Left ventricle myocardium inferior (tissue), 1 donor: ENCODE data around the gene STXBP3. TPM values are rescaled to one million over a fixed set of nuclear protein-coding genes. Genes with fewer than 3 reads are reported as not detected.

Experiments used
- DNase-seq: peaks from one replicate; pipeline ENCODE4 v3.0.0-alpha.2; 2020
- H3K27ac ChIP-seq: fragments of 200-600 bp; replicated peaks from 2 replicates; pipeline ENCODE4 v1.8.0; 2021
- H3K27me3 ChIP-seq: fragments of 200-600 bp; 2 replicates; pipeline ENCODE4 v1.8.0; 2021; ENCODE audit warnings: low read depth
- H3K36me3 ChIP-seq: fragments of 200-600 bp; 2 replicates; pipeline ENCODE4 v1.8.0; 2021
- H3K4me1 ChIP-seq: fragments of 200-600 bp; 2 replicates; pipeline ENCODE4 v1.8.0; 2021
- H3K4me3 ChIP-seq: fragments of 200-600 bp; 2 replicates; pipeline ENCODE4 v1.8.0; 2021; ENCODE audit warnings: mild to moderate bottlenecking, moderate library complexity
- H3K9me3 ChIP-seq: fragments of 200-600 bp; replicated peaks from 2 replicates; pipeline ENCODE4 v1.8.0; 2021
- CTCF ChIP-seq: fragments of 200-600 bp; IDR thresholded peaks from 2 replicates; pipeline ENCODE4 v1.8.0; 2021; ENCODE audit warnings: antibody characterized with exemption, mild to moderate bottlenecking, borderline replicate concordance
- intact Hi-C: fragments of 100-400 bp; cut with micrococcal nuclease; formaldehyde crosslinking; loops from one replicate; pipeline ENCODE4 v1.11.0; 2022
- total RNA-seq: library from RNA; stranded (reverse); fragmentation: NEBNext Ultra II Directional; extraction: Animal tissue kit (Norgen Biotek cat#: 25700); gene quantifications from one replicate; pipeline ENCODE4 v1.2.1, GENCODE V29; 2021
- donor health status: DM: no; HTN: yes; CAD: no; lungs with severe emphysema.

Gene STXBP3
- total RNA-seq, 1 donor from 2014 or later = 26.8 TPM

GRCh38 chr1:108704496-108704895, 42.0 kb upstream of the STXBP3 start:
- no peak for DNase-seq
- H3K4me3 ChIP-seq = no peak overlapping the region
- H3K27ac ChIP-seq = no peak overlapping the region
- peaks cover 11% of the 10 kb centered on the region for H3K4me1 ChIP-seq
- H3K9me3 ChIP-seq = no peaks in the 10 kb centered on the region
- intact Hi-C loops = no loop called here
- H3K36me3 ChIP-seq = peaks cover 26% of the 10 kb centered on the region
- no peak for TF ChIP-seq CTCF
- H3K27me3 ChIP-seq = peaks cover 9% of the 10 kb centered on the region

GRCh38 chr1:108706643-108707042, 39.8 kb upstream of the STXBP3 start:
- peaks cover 9% of the 10 kb centered on the region for H3K27me3 ChIP-seq
- peaks cover 11% of the 10 kb centered on the region for H3K4me1 ChIP-seq
- DNase-seq = no peak
- H3K27ac ChIP-seq = no peak overlapping the region
- no peak overlapping the region for H3K4me3 ChIP-seq
- intact Hi-C loops = no loop called here
- no peaks in the 10 kb centered on the region for H3K9me3 ChIP-seq
- TF ChIP-seq CTCF = no peak
- H3K36me3 ChIP-seq = peaks cover 7% of the 10 kb centered on the region

GRCh38 chr1:108708691-108709660, 37.5 kb upstream of the STXBP3 start:
- Histone ChIP-seq H3K4me3 (no peak overlapping the region), H3K36me3 (no peaks in the 10 kb centered on the region), H3K27ac (no peak overlapping the region), H3K27me3 (peaks cover 20% of the 10 kb centered on the region), H3K9me3 (no peaks in the 10 kb centered on the region), H3K4me1 (peaks cover 10% of the 10 kb centered on the region)
- no peak for TF ChIP-seq CTCF
- intact Hi-C loops = no loop called here
- no peak for DNase-seq

GRCh38 chr1:108712606-108713150, 33.8 kb upstream of the STXBP3 start, which contains the start of gene FNDC7:
Gene FNDC7, plus strand, starts transcription at chr1:108712908. Its CDS starts 26 bp downstream, at chr1:108712934.
- no peak for TF ChIP-seq CTCF
- Histone ChIP-seq H3K27me3 (peaks cover 19% of the 10 kb centered on the region), H3K4me3 (no peak within 1 kb of the TSS), H3K4me1 (no peaks in the 10 kb centered on the region), H3K36me3 (no peaks in the 10 kb centered on the region), H3K9me3 (no peaks in the 10 kb centered on the region), H3K27ac (no peak within 1 kb of the TSS)
- DNase-seq = no peak
- intact Hi-C loops = no loop called here

GRCh38 chr1:108715932-108716331, 30.5 kb upstream of the STXBP3 start:
- no peak for DNase-seq
- intact Hi-C loops = no loop called here
- H3K9me3 ChIP-seq = no peaks in the 10 kb centered on the region
- peaks cover 8% of the 10 kb centered on the region for H3K4me1 ChIP-seq
- no peak for TF ChIP-seq CTCF
- no peak overlapping the region for H3K27ac ChIP-seq
- H3K4me3 ChIP-seq = no peak overlapping the region
- peaks cover 14% of the 10 kb centered on the region for H3K27me3 ChIP-seq
- H3K36me3 ChIP-seq = no peaks in the 10 kb centered on the region
